ENCODE results near the gene UBE3C.

DNA sequence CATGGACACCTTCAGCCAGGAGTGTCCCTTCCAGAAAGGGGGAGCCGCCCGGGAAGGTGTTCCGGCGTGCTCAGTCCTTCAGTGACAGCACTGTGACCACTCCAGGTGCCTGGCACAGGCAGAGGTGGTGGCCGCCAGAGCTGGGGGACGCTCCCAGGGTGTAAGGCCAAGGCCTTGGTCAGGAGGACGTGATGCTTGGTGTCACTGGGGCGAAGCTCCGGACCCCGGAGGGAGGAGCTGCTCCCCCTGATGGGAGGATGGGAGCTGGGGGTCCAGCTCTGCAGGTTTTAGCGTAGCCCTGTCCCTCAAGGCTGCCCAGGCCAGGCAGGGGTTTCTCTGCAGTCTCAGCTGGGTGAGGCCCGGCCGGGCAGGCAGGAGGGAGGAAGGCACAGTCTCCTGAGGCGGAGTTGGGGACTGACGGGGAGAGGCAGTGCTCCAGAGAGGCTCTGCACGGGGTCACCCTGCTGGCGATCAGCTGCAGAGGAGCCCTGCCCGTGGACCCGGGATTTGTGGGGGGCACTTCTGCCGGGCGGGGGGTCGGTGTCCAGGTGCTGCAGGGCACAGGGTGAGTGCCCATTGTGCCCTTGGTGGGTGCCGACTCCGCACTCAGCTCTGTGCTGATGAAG, 141.6 kb downstream of the UBE3C start:
- TF ChIP-seq, protein P1, sequence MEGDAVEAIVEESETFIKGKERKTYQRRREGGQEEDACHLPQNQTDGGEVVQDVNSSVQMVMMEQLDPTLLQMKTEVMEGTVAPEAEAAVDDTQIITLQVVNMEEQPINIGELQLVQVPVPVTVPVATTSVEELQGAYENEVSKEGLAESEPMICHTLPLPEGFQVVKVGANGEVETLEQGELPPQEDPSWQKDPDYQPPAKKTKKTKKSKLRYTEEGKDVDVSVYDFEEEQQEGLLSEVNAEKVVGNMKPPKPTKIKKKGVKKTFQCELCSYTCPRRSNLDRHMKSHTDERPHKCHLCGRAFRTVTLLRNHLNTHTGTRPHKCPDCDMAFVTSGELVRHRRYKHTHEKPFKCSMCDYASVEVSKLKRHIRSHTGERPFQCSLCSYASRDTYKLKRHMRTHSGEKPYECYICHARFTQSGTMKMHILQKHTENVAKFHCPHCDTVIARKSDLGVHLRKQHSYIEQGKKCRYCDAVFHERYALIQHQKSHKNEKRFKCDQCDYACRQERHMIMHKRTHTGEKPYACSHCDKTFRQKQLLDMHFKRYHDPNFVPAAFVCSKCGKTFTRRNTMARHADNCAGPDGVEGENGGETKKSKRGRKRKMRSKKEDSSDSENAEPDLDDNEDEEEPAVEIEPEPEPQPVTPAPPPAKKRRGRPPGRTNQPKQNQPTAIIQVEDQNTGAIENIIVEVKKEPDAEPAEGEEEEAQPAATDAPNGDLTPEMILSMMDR (IDR thresholded peaks at IDR 0.05): no peak
- TF ChIP-seq POLR2A (IDR thresholded peaks at IDR 0.05): no peak
